Ramos (cell line): Measurements from ENCODE around the gene NIT2.

Experiments used
- in situ Hi-C: fragments of 300-500 bp; cut with MboI; formaldehyde crosslinking; loops from one replicate; pipeline ENCODE4 v1.14.3; 2022; ENCODE audit warnings: low sequenced_read_pairs; ENCODE audit not compliant: unreplicated experiment

NIT2 gene

DNA sequence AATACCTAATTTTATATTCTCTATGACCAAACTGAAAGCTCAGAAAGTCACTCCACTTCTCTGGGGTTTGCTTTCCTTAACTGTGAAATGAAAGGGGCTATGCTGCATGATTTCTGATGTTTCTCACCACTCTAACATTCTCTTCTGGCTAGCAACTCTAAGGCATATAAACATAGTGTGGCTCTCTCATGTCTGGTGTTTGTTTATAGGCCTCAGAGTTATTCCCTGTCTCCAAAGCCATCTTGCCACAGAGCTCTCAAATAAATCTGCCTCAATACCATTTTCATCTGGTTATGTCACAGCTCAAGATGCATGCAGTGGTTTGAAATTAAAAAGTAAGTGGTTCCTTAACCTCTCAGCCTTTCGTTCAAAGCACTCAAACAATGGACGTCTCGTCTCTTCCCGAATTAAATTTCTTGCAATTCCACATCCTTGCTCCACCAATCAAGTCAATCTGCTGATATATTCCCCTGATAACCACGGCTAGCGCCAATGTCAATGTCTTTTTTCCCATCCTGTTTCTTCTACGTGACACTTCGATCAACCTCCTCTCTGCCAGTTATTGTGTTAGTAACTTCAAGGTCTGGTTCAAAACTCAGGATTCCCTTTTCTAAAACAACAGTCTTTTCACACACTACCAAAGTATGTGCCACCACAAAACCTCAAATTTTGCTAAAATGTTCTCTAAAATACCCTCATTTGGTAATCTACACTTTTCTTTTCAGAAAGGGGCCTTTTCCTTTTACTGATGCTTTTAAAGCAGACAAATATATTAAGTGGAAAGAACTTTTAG lies 50.4 kb downstream of the NIT2 start:
- in situ Hi-C loops: no loop called here

DNA sequence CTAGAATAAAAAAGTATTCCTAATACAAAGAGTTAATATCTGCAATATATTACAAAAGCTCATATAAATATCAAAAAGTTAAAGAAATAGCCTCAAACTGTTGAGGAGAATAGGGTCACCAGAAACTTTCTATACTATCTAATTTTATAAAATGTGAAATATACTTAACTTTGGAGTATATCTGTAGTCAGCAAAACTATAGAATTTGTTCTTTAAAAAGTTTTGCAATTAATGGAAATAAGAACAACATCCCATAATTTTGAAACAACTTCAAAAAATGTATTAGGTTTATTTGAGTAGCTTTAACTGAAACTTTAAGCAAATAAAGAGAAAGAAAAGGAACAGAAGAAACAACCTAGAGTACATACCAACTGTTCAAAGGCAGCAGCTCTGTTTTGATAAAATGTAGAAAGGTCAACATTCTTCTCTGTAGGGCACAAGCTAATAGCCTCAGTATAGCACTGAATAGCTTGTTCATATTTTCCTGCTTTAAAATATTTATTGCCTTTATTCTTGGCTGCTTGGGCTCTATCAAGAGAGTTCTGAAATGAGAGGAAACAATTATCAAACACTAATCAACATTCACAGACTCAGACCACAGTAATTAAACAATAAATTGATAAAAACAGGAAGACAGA lies 52.0 kb downstream of the NIT2 start:
- in situ Hi-C loops: no loop called here

DNA sequence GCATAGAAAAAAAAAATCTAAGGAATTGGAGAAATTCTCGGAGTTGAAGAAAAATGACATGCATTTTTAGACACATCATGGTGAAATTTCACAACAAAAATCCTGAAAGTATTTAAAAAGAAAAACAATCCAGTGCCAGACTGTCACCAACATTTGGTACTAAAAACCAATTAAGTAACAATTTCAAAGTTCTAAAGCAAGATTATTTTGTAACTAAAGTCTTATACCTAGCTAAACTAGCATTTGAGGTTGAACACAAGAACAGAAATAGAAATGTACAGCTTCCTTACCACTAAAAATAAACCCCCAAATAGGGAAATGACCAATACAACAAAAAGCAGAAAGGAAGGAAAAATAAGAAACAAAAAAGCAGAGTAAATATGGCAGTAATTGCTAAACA lies 54.5 kb downstream of the NIT2 start:
- in situ Hi-C loops: no loop called here

DNA sequence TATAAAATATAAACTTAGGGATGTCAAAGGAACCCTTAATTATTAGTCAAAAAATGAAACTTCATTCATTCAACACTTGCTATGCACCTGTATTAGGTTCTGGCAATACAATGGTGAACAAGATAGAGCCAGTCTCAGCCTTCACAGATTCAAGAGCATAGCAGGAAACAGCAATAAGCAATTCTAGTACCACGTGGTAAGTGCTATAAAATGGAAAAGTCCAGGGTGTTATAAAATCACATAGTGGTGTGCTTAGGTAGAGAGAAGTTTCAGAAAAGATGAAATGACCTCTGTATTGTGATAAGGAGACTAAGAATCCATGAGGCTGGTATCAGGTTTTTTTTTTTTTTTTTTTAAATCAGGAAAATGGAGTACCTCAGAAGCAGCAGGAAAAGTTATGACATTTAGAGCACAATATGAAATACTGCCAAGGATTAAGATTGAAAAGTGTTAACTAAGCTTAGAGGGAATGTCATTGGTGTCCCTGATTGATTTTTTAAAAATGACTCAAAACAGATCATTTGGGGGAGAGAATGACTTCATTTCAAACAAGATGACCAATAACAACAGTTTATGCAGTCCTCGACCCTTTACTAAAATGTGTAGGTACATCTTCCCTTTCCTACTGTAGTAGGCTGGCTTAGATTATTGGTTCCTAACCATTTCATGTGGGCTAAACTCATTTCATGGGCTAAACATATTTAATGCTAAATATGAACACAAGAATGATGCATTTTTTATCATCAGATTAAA lies 61.3 kb downstream of the NIT2 start:
- in situ Hi-C loops: no loop called here

DNA sequence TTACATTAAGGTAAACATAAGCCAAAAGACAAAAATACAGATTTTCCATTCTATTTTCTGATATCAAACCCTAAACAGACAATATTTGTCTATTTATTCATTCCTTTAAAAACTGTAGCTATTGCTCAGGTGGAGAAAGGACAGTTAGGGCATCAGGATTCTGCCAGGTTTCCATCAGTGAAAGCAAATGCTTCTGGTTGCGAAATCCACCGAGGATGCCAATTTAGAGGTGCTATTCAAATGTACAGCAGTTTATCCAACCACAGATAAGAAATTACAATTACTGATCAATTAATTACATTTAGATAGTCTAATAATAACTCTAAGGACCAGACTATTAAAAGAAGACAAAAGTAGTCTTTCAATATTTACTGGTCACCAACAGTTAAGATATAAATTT lies 62.4 kb downstream of the NIT2 start:
- in situ Hi-C loops: no loop called here

DNA sequence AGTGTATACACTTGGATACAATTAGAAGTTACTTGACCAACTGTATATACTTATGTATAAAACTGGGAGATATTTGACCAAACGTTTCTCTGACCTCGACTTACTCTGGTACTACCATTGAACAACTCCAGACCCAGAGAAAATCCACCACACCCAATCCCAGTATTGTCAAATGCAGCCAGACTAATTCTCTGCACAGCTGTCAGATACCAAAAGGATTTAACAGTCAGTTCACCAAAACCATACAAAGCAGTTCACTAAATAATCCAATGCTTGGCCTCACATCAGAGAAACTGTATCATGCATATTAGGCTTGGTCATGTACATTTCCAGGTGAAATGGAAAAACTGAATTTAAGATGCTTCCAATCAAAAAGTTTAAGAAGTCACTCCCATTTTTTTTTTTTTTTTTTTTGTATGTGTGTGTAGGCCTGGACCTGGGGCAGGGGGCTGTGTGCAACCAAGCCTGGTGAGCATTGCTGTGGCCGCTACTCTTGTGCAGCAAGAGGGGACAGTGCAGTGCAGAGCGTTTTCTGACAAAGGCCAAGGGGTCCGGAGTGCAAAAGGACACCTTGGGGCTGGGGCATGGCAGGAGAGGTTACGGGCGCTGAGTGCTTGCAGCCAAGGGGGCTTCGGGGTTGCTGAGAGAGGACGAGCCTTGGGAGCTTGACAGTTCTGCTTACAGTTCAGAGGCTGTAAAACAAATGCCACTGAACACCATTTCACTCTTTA lies 64.9 kb downstream of the NIT2 start:
- in situ Hi-C loops: no loop called here

DNA sequence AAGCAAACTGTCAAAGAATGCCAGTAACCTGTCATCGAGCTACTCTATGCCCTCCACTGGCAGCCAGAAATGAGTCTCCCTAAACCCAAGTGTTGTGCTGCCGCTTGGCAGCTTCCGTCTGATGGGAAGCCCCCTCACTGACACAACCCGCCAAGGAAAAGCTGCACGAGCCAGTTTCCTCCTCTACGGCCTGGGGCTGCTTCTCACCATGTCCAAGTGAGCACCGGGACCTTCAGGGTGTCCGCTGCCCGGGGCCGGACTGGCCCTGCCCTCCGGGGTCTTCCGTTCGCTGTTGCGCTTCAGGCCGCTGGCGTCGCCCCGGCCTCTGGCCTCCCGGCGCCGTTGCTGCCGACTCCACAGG lies 65.8 kb downstream of the NIT2 start:
- in situ Hi-C loops: no loop called here

DNA sequence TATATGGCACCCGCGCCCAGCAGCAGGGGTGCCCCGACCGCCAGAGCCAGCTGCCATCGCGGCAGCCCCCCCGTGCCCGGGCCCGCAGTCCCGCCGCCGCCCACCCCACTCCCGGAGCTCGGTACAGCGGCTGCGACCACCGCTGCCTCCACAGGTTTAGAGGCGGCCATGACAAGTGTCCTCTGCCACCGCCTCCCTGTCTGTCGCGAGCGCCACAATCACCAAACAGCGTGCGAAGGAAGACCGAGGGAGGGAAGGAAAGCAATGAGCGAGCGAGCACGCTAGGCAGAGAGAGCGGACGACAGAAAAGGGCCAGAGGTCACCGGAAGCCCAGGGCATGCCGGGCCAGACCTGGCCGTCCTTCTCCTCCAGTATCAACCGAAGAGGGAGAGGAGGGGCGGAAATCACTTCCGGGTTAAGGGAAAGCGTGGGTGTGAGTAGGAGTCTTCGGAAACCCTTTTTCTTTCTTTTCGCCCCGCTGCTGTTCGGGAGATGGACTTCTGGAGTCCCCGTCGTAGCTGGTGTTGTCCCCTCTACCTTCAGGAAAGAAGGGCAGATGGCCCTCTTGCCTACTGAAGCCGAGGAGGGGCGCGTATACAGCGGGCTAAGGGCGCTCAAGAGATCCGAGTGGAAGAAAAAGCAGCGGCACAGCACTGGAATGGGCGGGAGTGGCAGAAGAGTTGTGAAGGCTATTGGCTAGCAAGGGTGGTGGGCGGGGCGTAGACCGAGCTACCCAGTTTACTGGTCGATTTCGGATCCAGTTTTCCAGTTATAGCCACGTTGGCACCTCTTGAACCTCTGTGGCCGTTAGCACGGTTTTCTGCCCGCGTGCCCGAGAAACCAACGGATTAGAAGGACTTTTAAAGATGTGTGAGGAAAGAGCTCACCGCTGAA lies 66.5 kb downstream of the NIT2 start, which contains the start of the genes LNP1 and TOMM70:
LNP1 (plus strand) TSS at position 760 of the 894 bp plus-strand sequence. CDS start 28,191 bp downstream, outside the sequence.
TOMM70 (minus strand) TSS at position 310 of the 894 bp plus-strand sequence; CDS start at position 170, 140 bp downstream.
- in situ Hi-C loops: no loop called here

DNA sequence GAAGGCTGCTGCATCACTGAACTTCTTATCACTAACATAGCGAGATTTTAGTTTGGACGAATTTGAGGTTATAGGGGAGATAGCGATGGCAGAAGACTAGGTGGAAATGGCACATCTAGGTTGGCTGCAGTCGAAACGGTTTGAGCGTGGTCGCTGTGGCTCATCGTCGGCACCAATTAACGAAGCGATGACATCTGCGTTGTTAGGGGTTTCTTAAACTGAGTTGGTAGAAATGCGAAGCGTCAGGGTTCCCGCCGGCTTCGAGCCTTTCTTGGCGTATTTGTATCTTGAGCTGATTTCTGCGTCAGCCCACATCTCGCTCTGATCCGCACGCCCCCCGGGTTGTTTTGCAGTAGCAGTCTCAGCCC lies 67.1 kb downstream of the NIT2 start:
- in situ Hi-C loops: no loop called here

DNA sequence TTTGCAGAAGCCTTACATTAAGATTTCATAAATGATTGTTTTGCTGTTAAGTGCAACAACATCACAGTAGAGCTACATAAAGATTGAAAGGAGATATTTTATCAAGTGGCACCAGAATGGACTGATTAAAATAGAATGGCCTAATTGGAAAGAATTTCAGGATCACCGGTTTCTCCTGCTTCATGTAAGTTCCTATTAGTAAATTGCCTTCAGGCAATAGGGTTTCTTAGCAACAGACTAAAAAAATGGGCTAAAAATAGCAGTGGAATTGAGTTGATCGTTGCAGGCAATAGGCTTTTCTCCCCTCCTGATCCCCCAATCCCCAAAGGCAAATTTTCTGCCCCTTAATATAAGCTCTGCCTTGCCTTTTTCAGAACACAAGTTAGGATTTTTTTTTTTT lies 67.7 kb downstream of the NIT2 start:
- in situ Hi-C loops: no loop called here

DNA sequence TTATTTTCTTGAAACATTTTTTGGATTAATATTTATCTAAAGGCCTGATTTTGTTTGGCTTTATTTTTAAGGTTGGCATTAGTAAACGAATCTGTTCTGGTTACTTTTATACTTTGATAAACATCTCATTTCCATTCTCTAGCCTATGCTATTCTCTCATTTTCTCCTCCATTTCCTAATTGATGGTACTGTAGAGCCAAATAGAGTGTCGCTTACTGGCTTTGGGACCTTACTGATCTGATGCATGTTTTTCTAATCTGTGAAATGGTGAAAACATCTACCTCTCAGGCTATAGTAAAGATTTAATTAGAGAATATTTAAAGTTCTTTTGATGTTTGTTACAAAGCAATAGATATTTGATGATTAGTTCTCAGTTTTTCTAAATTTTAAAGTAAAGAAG lies 68.3 kb downstream of the NIT2 start:
- in situ Hi-C loops: no loop called here

DNA sequence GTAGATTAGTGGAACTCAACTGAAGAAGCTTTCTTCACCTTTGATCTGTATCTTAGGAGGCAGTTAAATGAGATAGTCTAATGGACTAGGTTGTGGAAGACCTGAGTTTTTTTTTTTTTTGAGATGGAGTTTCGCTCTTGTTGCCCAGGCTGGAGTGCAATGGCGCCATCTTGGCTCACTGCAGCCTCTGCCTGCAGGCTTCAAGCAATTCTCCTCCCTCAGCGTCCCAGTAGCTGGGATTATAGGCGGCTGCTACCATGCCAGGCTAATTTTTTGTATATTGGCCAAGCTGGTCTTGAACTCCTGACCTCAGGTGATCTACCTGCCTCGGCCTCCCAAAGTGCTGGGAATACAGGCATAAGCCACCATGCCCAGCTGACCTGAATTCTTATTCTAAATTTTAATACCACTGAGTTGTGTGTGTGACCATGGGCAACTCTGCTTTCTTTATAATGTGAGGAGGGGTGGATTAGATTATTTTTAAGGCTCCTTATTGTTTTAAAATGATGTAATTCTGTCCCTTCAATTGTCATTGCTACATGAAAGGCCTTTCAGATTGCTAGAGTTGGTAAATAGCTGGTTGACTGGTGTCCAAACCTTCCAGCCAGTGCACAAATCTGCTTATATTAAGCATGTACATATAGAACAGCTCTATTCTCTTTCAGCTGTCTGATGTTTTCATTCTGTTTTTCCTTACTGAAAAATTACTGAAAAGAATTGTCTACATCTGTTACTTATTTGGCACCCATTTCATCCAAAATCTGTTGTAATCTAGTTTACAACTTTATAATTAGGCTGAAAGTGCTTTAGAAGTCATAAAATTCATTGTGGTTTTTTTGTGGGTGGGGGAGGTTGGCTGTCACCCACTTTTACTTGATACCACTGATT lies 69.0 kb downstream of the NIT2 start:
- in situ Hi-C loops: no loop called here

DNA sequence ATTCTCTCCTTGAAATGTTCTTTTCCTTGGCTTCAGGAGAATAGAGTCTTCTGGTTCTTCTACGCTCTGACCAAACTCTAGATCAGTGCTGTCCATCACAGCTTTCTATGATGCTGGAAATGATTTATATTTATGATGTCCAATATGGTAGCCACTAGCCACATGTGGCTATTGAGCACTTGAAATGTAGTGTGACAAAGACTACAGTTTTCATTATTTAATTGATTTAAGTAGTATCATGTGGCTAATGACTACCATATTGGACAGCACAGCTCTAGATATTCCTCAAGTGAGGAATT lies 69.6 kb downstream of the NIT2 start:
- in situ Hi-C loops: no loop called here

DNA sequence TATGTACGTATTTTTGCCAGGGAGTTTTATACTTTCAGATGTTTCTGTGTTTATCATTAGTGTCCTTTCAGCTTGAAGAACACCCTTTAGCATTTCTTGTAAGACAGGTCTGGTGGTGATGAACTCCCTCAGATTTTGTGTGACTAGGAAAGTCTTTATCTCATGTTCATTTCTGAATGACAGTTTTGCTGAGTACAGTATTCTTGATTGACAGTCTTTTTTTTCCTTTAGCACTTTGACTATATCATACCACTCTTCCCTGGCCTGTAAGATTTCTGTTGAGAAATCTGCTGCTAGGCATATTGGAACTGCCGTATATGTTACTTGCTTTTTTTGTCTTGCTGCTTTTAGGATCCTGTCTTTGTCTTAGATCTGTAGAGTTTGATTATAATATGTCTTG lies 72.6 kb downstream of the NIT2 start:
- in situ Hi-C loops: no loop called here

DNA sequence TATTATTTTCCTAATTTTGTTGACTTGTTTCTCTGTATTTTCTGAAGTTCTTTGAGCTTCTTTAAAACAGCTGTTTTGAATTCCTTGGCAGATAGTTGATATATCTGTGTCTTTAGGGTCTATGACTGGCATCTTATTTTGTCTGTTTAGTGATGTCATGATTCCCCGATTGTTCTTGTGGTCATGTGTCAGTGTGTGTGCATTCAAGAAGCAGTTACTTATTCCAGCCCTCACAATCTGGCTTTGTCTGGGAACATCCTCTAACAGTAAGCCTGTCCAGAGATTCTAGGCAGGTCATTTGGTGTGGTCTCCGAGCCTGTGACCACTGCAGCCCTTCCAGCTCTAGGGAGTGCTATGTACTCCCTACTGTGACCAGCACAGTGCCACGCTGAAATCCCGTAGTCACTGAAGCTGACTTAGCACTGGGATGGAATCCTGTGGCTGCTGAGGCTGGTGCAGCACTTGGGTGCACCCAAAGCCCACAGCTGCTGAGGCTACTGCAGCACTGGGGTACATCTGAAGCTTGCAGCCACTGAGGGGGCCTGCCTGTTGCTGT lies 73.5 kb downstream of the NIT2 start:
- in situ Hi-C loops: no loop called here
